SH-SY5Y (cell line): Measurements from ENCODE around the gene SOX12.

ENCODE experiments used
- GATA2 ChIP-seq: IDR thresholded peaks from 2 replicates; pipeline ENCODE4 v1.6.1; 2011; ENCODE audit warnings: mild to moderate bottlenecking, low read depth, low read length
- GATA3 ChIP-seq: IDR thresholded peaks from 2 replicates; pipeline ENCODE4 v1.6.1; 2011; ENCODE audit warnings: low read depth, mild to moderate bottlenecking, low read length, moderate library complexity

DNA sequence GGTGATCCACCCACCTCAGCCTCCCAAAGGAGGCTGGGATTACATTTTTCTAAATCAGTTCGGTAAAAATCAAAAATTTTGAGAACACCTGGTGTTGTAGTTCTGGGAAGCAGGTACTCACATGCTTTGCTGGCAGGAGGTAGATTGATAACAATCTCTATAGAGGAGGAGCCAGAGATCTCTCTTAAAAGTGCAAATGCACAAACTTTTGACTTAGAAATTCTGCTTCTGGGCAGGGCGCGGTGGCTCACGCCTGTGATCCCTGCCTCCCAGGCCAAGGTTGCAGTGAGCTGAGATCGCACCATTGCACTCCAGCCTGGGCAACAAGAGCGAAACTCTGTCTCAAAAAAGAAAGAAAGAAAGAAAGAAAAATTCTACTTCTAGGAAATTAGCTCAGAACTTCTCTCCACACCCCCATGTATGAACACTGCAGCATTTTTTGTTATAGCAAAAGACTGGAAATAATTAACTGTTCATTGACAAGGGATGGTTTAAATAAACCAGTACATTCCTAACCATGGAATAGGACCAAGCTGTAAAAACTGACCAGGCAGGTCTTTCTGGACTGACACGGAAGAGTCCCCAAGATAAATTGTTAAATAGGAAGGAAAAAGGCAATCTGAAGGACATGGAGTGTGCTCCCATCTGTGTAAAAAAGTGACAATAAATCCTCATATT lies 40.8 kb downstream of the SOX12 start:
- TF ChIP-seq GATA3 (no peak), GATA2 (peak; percentile 34; the same call in 1 of the 2 replicates)
